B cell (primary cell): Measurements from ENCODE around the gene KCNJ6. TPM values are rescaled to one million over a fixed set of nuclear protein-coding genes. Genes with fewer than 3 reads are reported as not detected.

ENCODE experiments used
- ATAC-seq: fragments of 200-7000 bp; cut with Tn5 transposase; one replicate; pipeline ENCODE4 v1.10.0; 2021; ENCODE audit warnings: low read depth, mild to moderate bottlenecking, moderate number of reproducible peaks, moderate library complexity
- CTCF ChIA-PET: fragments of 350-600 bp; sonication (Branson Sonifier 250); formaldehyde crosslinking; loops from one replicate; lab custom pipeline; 2021; ENCODE audit warnings: antibody characterized with exemption, inconsistent platforms; lab: Charles Lee
- POLR2A ChIA-PET: fragments of 350-600 bp; sonication (Branson Sonifier 250); formaldehyde crosslinking; loops from one replicate; lab custom pipeline; 2021; ENCODE audit warnings: antibody characterized with exemption; lab: Charles Lee
- DNase-seq: peaks from one replicate; pipeline ENCODE4 v3.0.0; 2013
- H2AFZ ChIP-seq: 2 replicates; pipeline ENCODE4 v1.6.1; 2012; ENCODE audit warnings: mild to moderate bottlenecking, low read depth, low read length; ENCODE audit not compliant: insufficient read depth, poor library complexity, severe bottlenecking
- H3K27ac ChIP-seq, 2 donors: 1 replicate in 1 of 2; 2 replicates in 1 of 2; pipeline ENCODE4 v1.5.1; 2012 to 2013; ENCODE audit warnings: low read length in 2 of 2, mild to moderate bottlenecking in 2 of 2, moderate library complexity in 1 of 2
- H3K27me3 ChIP-seq, 4 experiments: fragments of 200-600 bp in 1 of 4; sonication (generic) in 1 of 4; replicated peaks in 1 of 4; 1 replicate in 2 of 4; 2 replicates in 2 of 4; pipeline versions ENCODE4 v1.6.1 to v1.7.0; 2013 to 2016; ENCODE audit warnings: low read length in 3 of 4, mild to moderate bottlenecking in 2 of 4, mixed read lengths in 1 of 4, moderate library complexity in 1 of 4; ENCODE audit not compliant: insufficient read depth in 4 of 4, control insufficient read depth in 3 of 4; ENCODE audit errors: control extremely low read depth in 1 of 4
- H3K36me3 ChIP-seq, 2 experiments: replicated peaks in 1 of 2; 1 replicate in 1 of 2; 2 replicates in 1 of 2; pipeline versions ENCODE4 v1.6.1 to v1.7.1; 2013; ENCODE audit warnings: low read length in 1 of 2; ENCODE audit not compliant: insufficient read depth in 2 of 2, control insufficient read depth in 1 of 2; ENCODE audit errors: control extremely low read depth in 1 of 2, extremely low read depth in 1 of 2
- H3K4me1 ChIP-seq, 2 donors: fragments of 200-600 bp in 1 of 2; sonication (generic) in 1 of 2; 1 replicate in 1 of 2; 2 replicates in 1 of 2; pipeline versions ENCODE4 v1.5.1 to v1.6.1; 2013 to 2017; ENCODE audit warnings: low read length in 2 of 2; ENCODE audit not compliant: control insufficient read depth in 2 of 2, insufficient read depth in 2 of 2
- H3K4me2 ChIP-seq: replicated peaks from 2 replicates; pipeline ENCODE3; 2012; ENCODE audit warnings: mild to moderate bottlenecking, low read depth, low read length; ENCODE audit not compliant: poor library complexity, severe bottlenecking
- H3K4me3 ChIP-seq, 5 experiments: fragments of 200-600 bp in 1 of 5; sonication (generic) in 1 of 5; 1 replicate in 3 of 5; 2 replicates in 2 of 5; pipeline versions ENCODE4 v1.5.1 to v1.7.0; 2011 to 2016; ENCODE audit warnings: low read length in 4 of 5, mild to moderate bottlenecking in 4 of 5, low read depth in 2 of 5, control low read depth in 1 of 5, moderate library complexity in 1 of 5; ENCODE audit not compliant: insufficient read depth in 1 of 5; ENCODE audit errors: control extremely low read depth in 1 of 5, extremely low read depth in 1 of 5
- H3K79me2 ChIP-seq: fragments of 200-600 bp; sonication (generic); one replicate; pipeline ENCODE4 v1.6.0; 2016; ENCODE audit warnings: low read length; ENCODE audit not compliant: control insufficient read depth, insufficient read depth
- H3K9ac ChIP-seq: fragments of 200-600 bp; sonication (generic); 2 replicates; pipeline ENCODE4 v1.6.1; 2017; ENCODE audit warnings: mild to moderate bottlenecking, low read length, moderate library complexity
- H3K9me3 ChIP-seq, 3 donors: one replicate each; pipeline versions ENCODE4 v1.6.1 to v1.7.1; 2013; ENCODE audit warnings: low read length in 2 of 3; ENCODE audit not compliant: control insufficient read depth in 2 of 3, insufficient read depth in 1 of 3; ENCODE audit errors: control extremely low read depth in 1 of 3
- H4K20me1 ChIP-seq: 2 replicates; pipeline ENCODE4 v1.6.0; 2012; ENCODE audit warnings: mild to moderate bottlenecking, low read length; ENCODE audit not compliant: insufficient read depth, control insufficient read depth, poor library complexity, severe bottlenecking
- H3K27ac Mint-ChIP-seq: one replicate; pipeline ENCODE4 v1.8.0; 2021; ENCODE audit warnings: mixed read lengths
- H3K27me3 Mint-ChIP-seq: one replicate; pipeline ENCODE4 v1.8.0; 2021; ENCODE audit warnings: mixed read lengths
- H3K4me1 Mint-ChIP-seq: one replicate; pipeline ENCODE4 v1.8.0; 2021; ENCODE audit warnings: mixed read lengths
- H3K4me3 Mint-ChIP-seq: one replicate; pipeline ENCODE4 v1.8.0; 2021; ENCODE audit warnings: mixed read lengths
- H3K9me3 Mint-ChIP-seq: one replicate; pipeline ENCODE4 v1.8.0; 2022; ENCODE audit warnings: mixed read lengths; ENCODE audit not compliant: insufficient read depth
- CTCF ChIP-seq: fragments of 200-600 bp; IDR thresholded peaks from one replicate; pipeline ENCODE4 v1.8.0; 2022; ENCODE audit warnings: antibody characterized with exemption, mild to moderate bottlenecking
- EZH2 ChIP-seq: IDR thresholded peaks from 2 replicates; pipeline ENCODE4 v1.6.1; 2012; ENCODE audit warnings: borderline replicate concordance, low read depth, mild to moderate bottlenecking, moderate library complexity, low read length; ENCODE audit not compliant: insufficient read depth, poor library complexity, severe bottlenecking
- WGBS: methylation state at CpG from one replicate; pipeline ENCODE4 v1.1.5; 2013; ENCODE audit warnings: missing lambda C conversion rate; ENCODE audit not compliant: insufficient coverage; 5-methylcytosine and 5-hydroxymethylcytosine counted together
- intact Hi-C: fragments of 100-400 bp; cut with micrococcal nuclease; formaldehyde crosslinking; loops from one replicate; pipeline ENCODE4 v1.10.0; 2022
- polyA plus RNA-seq: library from polyadenylated mRNA; depleted of rRNA; stranded (reverse); fragments of >200 nt; gene quantifications from 2 replicates; pipeline ENCODE4 v1.2.3, GENCODE V29; 2012
- total RNA-seq, 2 donors: library from RNA; stranded (reverse); fragments of 120-200 nt in 1 of 2; gene quantifications; 1 replicate in 1 of 2; 2 replicates in 1 of 2; pipeline versions ENCODE4 v1.2.3 to v1.2.4, GENCODE V29; 2013 to 2022

KCNJ6 gene
- total and polyA plus RNA-seq, 2 donors (not counting 1 experiment from before 2014, with no cell fraction given), result not detected

- ATAC-seq (no peak), DNase-seq (no peak)
- Mint-ChIP-seq H3K27me3 (no peaks in the 10 kb centered on the region), H3K4me3 (no peak overlapping the region), H3K4me1 (no peaks in the 10 kb centered on the region), H3K9me3 (peaks cover 4% of the 10 kb centered on the region), H3K27ac (no peak overlapping the region)
- WGBS, result 60% methylated on average over 2 of the region's 4 CpGs
- ChIA-PET CTCF (no interaction called here), POLR2A (no interaction called here)
- Histone ChIP-seq H3K9ac (no peak overlapping the region), H3K27ac (no peak overlapping the region), H3K9me3 (peaks cover 0 to 3% (median 0%) of the 10 kb centered on the region in 3 donors), H3K4me3 (no peak overlapping the region), H3K36me3 (no peaks in the 10 kb centered on the region), H3K4me2 (no peak overlapping the region), H4K20me1 (no peaks in the 10 kb centered on the region), H3K79me2 (no peaks in the 10 kb centered on the region), H3K4me1 (no peaks in the 10 kb centered on the region), H2AFZ (no peak overlapping the region), H3K27me3 (no peaks in the 10 kb centered on the region)
- intact Hi-C loops, result no loop called here
- TF ChIP-seq EZH2 (no peak), CTCF (no peak)
Observed at GRCh38 chr21:37939251-37939650, 23.0 kb upstream of the KCNJ6 start.

- ATAC-seq (no peak), DNase-seq (no peak)
Observed at GRCh38 chr21:37937668-37938067, 21.4 kb upstream of the KCNJ6 start.

More at GRCh38 chr21:37937668-37938067, 21.4 kb upstream of the KCNJ6 start:
- Mint-ChIP-seq H3K27ac (no peak overlapping the region), H3K27me3 (no peaks in the 10 kb centered on the region), H3K4me3 (no peak overlapping the region), H3K9me3 (peaks cover 8% of the 10 kb centered on the region), H3K4me1 (no peaks in the 10 kb centered on the region)
- no peaks in the 10 kb centered on the region for H3K79me2 ChIP-seq
- 93% methylated on average over 7 of the region's 9 CpGs for WGBS
- H3K36me3 ChIP-seq, result no peaks in the 10 kb centered on the region
- no peaks in the 10 kb centered on the region for H3K4me1 ChIP-seq
- ChIA-PET CTCF (no interaction called here), POLR2A (no interaction called here)
- no peak overlapping the region for H3K4me2 ChIP-seq
- no peak overlapping the region for H3K4me3 ChIP-seq
- H3K9me3 ChIP-seq, result peaks cover 2 to 4% (median 3%) of the 10 kb centered on the region in 3 donors
- H3K27ac ChIP-seq, result no peak overlapping the region
- intact Hi-C loops, result no loop called here
- no peak overlapping the region for H2AFZ ChIP-seq
- no peak for TF ChIP-seq CTCF
- TF ChIP-seq EZH2, result no peak
- no peak overlapping the region for H3K9ac ChIP-seq
- H3K27me3 ChIP-seq, result no peaks in the 10 kb centered on the region
- H4K20me1 ChIP-seq, result no peaks in the 10 kb centered on the region
